HepG2 (cell line): ENCODE results near the gene EEA1. TPM values are rescaled to one million over a fixed set of nuclear protein-coding genes. Genes with fewer than 3 reads are reported as not detected.

Source experiments
- ATF7-NPFF ChIP-seq: sonication (generic); formaldehyde crosslinking; IDR thresholded peaks from 2 replicates; pipeline ENCODE4 v1.8.1; 2023; ENCODE audit warnings: mild to moderate bottlenecking, low read depth, missing genetic modification reagents, moderate library complexity
- CBX1 ChIP-seq: IDR thresholded peaks from one replicate; pipeline ENCODE4 v1.6.1; 2016; ENCODE audit warnings: antibody characterized with exemption, low read depth
- CTCF ChIP-seq: sonication (generic); formaldehyde crosslinking; IDR thresholded peaks from 2 replicates; pipeline ENCODE4 v1.5.0; 2020; ENCODE audit warnings: mild to moderate bottlenecking, missing genetic modification reagents, moderate library complexity
- DPF2 ChIP-seq: sonication (generic); formaldehyde crosslinking; IDR thresholded peaks from 2 replicates; pipeline ENCODE4 v1.4.0; 2020; ENCODE audit warnings: mild to moderate bottlenecking, low read depth, missing genetic modification reagents, borderline replicate concordance
- HDAC2 ChIP-seq: sonication (generic); formaldehyde crosslinking; IDR thresholded peaks from 2 replicates; pipeline ENCODE4 v1.4.0; 2020; ENCODE audit warnings: missing genetic modification reagents
- NFIC ChIP-seq: IDR thresholded peaks from 2 replicates; pipeline ENCODE4 v1.6.1; 2012; ENCODE audit warnings: mild to moderate bottlenecking, low read length, inconsistent platforms
- PAWR ChIP-seq: sonication (generic); formaldehyde crosslinking; IDR thresholded peaks from 2 replicates; pipeline ENCODE4 v1.4.0; 2020; ENCODE audit warnings: missing genetic modification reagents, mild to moderate bottlenecking, borderline replicate concordance
- PREB ChIP-seq: sonication (generic); formaldehyde crosslinking; IDR thresholded peaks from 2 replicates; pipeline ENCODE4 v1.4.0; 2020; ENCODE audit warnings: missing genetic modification reagents
- SNAPC4 ChIP-seq: sonication (generic); formaldehyde crosslinking; IDR thresholded peaks from 2 replicates; pipeline ENCODE4 v1.4.0; 2020; ENCODE audit warnings: mild to moderate bottlenecking, missing genetic modification reagents
- SRSF1 ChIP-seq: fragments of 200-400 bp; formaldehyde crosslinking; optimal IDR thresholded peaks from 2 replicates; pipeline ENCODE3; 2017; ENCODE audit warnings: mild to moderate bottlenecking, low read depth, low read length, moderate library complexity
- TBP ChIP-seq: sonication (generic); formaldehyde crosslinking; IDR thresholded peaks from 2 replicates; pipeline ENCODE4 v1.5.0; 2020; ENCODE audit warnings: missing genetic modification reagents
- ZBTB33 ChIP-seq: sonication (generic); formaldehyde crosslinking; IDR thresholded peaks from 2 replicates; pipeline ENCODE4 v1.4.0; 2020; ENCODE audit warnings: missing genetic modification reagents
- ZKSCAN8 ChIP-seq: IDR thresholded peaks from 2 replicates; pipeline ENCODE4 v1.6.1; 2016; ENCODE audit warnings: borderline replicate concordance, missing genetic modification reagents, missing compliant biosample characterization
- ZNF276 ChIP-seq: sonication (generic); formaldehyde crosslinking; IDR thresholded peaks from 2 replicates; pipeline ENCODE4 v1.4.0; 2020; ENCODE audit warnings: mild to moderate bottlenecking, low read depth, missing genetic modification reagents
- ZNF282 ChIP-seq: fragments of 450-650 bp; IDR thresholded peaks from 2 replicates; pipeline ENCODE4 v1.6.1; 2018; ENCODE audit not compliant: partially characterized antibody
- ZNF335 ChIP-seq: sonication (generic); formaldehyde crosslinking; IDR thresholded peaks from 2 replicates; pipeline ENCODE4 v1.4.0; 2020; ENCODE audit warnings: missing genetic modification reagents
- ZNF484 ChIP-seq: sonication (generic); formaldehyde crosslinking; IDR thresholded peaks from 2 replicates; pipeline ENCODE4 v1.5.1; 2020; ENCODE audit warnings: mild to moderate bottlenecking, low read depth, missing genetic modification reagents, borderline replicate concordance
- ZNF557 ChIP-seq: sonication (generic); formaldehyde crosslinking; IDR thresholded peaks from 2 replicates; pipeline ENCODE4 v1.4.0; 2020; ENCODE audit warnings: missing genetic modification reagents
- polyA plus RNA-seq, 8 experiments: library from polyadenylated mRNA; depleted of rRNA in 3 of 8; stranded (reverse) in 7 of 8; unstranded in 1 of 8; fragments of >200 nt; fragmentation: Illumina TruSeq in 4 of 8; extraction: Trizol in 4 of 8; gene quantifications; 2 replicates each; pipeline versions ENCODE4 v1.2.1 to v1.2.3, GENCODE V29; 2011 to 2016; ENCODE audit warnings: low read depth in 4 of 8, missing spikeins in 1 of 8, mixed read lengths in 1 of 8; ENCODE audit not compliant: insufficient read depth in 1 of 8
- total RNA-seq, 5 experiments: library from RNA; depleted of rRNA; stranded (reverse); fragments of >200 nt; fragmentation: Illumina TruSeq; extraction: Trizol; gene quantifications; 2 replicates each; pipeline ENCODE4 v1.2.3, GENCODE V29; 2016; ENCODE audit warnings: low read depth in 1 of 5

The EEA1 gene
- total and polyA plus RNA-seq, 2 of the 13 experiments (the other 11 are each of a cell fraction or from before 2014, with no cell fraction given) = 5.0 to 19.3 TPM

GRCh38 chr12:92947589-92948215, 18.6 kb upstream of the EEA1 start (continued):
- TF ChIP-seq CTCF (CRISPR knock-in tag) (no peak), PAWR (no peak), SRSF1 (no peak), NFIC (no peak), SNAPC4 (CRISPR knock-in tag) (no peak), TBP (CRISPR knock-in tag) (no peak), HDAC2 (0 out of 2 replicates have a peak, but pooled peaks have one; percentile 20), ZKSCAN8 (CRISPR knock-in tag) (no peak), ZNF335 (CRISPR knock-in tag) (no peak), DPF2 (CRISPR knock-in tag) (peak; percentile 34; the same call in 1 of the 2 replicates), ZNF557 (CRISPR knock-in tag) (no peak), ZNF276 (CRISPR knock-in tag) (no peak), CBX1 (no peak), ZBTB33 (no peak), ATF7-NPFF (CRISPR knock-in tag) (no peak), ZNF484 (no peak), ZNF282 (no peak), PREB (CRISPR knock-in tag) (no peak)
